ENCODE data around the gene FAM156A. TPM values are rescaled to one million over a fixed set of nuclear protein-coding genes. Genes with fewer than 3 reads are reported as not detected.
"Not testable (repeated sequence)": the region's sequence is repeated elsewhere in the genome, so short reads cannot be mapped to it uniquely, and the experiment has no call there.

Gene FAM156A
- total and polyA plus RNA-seq, 7 donors = 3.4 to 9.9 (median 5.7) TPM

- DNase-seq = no peak
- 72 to 91% (median 85%) methylated on average over 5 of the region's 5 CpGs for WGBS, 3 donors
- Histone ChIP-seq H3K9me3 (no peaks in the 10 kb centered on the region), H3K27ac (no peak overlapping the region), H3K4me3 (no peak overlapping the region), H3K36me3 (ENCODE audit: insufficient read depth in 1 of 2, low read depth in 1 of 2) (no peaks in the 10 kb centered on the region), H3K4me1 (peaks cover 6% of the 10 kb centered on the region), H3K27me3 (ENCODE audit: insufficient read depth in 3 of 3, low read length in 2 of 3) (peaks cover 0 to 6% (median 0%) of the 10 kb centered on the region in 3 donors)
- no peak for TF ChIP-seq CTCF (IDR thresholded peaks at IDR 0.05)
- no peak for ATAC-seq
- intact Hi-C loops (cut with DNase I) = no loop called here
Measured at GRCh38 chrX:52990848-52991247, 32.5 kb upstream of the FAM156A start.

DNA sequence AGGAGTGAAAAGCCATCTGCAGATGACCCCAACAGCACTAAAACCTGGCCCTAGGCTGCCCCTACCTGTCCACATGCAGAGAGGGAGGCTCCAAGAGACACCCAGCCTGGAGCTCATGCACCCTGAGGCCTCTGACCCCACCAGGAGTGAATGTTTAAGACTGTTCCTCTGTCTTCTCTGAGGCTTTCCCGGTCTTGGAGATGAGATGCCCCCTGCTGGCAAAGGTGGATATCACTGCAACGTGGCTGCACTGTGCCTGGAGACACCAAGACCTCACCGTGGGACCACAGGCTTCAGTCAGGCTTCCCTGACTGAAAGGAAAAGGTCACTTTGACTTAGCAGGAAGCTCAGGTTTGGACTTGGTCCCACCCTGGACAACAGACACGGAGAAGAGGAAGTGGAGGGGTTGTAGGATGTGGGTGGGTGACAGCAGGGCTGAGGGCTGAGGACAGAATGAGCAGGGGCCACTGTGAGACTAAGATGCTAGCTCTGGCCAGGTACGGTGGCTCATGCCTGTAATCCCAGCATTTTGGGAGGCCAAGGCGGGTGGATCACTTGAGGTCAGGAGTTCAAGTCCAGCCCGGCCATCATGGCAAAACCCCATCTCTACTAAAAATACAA is 31.8 kb upstream of the FAM156A start:
- intact Hi-C loops (cut with DNase I); H3K36me3 ChIP-seq (ENCODE audit: insufficient read depth in 1 of 2, low read depth in 1 of 2); H3K27ac ChIP-seq; H3K27me3 ChIP-seq (ENCODE audit: insufficient read depth in 3 of 3, low read length in 2 of 3); H3K4me1 ChIP-seq; H3K4me3 ChIP-seq; H3K9me3 ChIP-seq: not testable (repeated sequence)
- peak; percentile 46 to 84 (median 80) for ATAC-seq
- 30 to 33% (median 30%) methylated on average over 7 of the region's 7 CpGs for WGBS, 3 donors
- TF ChIP-seq CTCF (IDR thresholded peaks at IDR 0.05) = peak; percentile 53
- DNase-seq = peak; percentile 51 to 67

- WGBS, 3 donors = 80 to 93% (median 81%) methylated on average over 7 to 14 of the region's 14 CpGs
- H3K27me3 ChIP-seq (ENCODE audit: insufficient read depth in 3 of 3, low read length in 2 of 3) = peaks cover 0 to 8% (median 0%) of the 10 kb centered on the region in 3 donors
- no peak overlapping the region for H3K27ac ChIP-seq
- no peaks in the 10 kb centered on the region for H3K36me3 ChIP-seq (ENCODE audit: insufficient read depth in 1 of 2, low read depth in 1 of 2)
- TF ChIP-seq CTCF (IDR thresholded peaks at IDR 0.05) = no peak
- H3K4me1 ChIP-seq = peaks cover 3% of the 10 kb centered on the region
- DNase-seq = no peak
- intact Hi-C loops (cut with DNase I) = no loop called here
- H3K9me3 ChIP-seq = no peaks in the 10 kb centered on the region
- no peak overlapping the region for H3K4me3 ChIP-seq
- no peak for ATAC-seq
Measured at GRCh38 chrX:52988985-52989917, 30.9 kb upstream of the FAM156A start.

DNA sequence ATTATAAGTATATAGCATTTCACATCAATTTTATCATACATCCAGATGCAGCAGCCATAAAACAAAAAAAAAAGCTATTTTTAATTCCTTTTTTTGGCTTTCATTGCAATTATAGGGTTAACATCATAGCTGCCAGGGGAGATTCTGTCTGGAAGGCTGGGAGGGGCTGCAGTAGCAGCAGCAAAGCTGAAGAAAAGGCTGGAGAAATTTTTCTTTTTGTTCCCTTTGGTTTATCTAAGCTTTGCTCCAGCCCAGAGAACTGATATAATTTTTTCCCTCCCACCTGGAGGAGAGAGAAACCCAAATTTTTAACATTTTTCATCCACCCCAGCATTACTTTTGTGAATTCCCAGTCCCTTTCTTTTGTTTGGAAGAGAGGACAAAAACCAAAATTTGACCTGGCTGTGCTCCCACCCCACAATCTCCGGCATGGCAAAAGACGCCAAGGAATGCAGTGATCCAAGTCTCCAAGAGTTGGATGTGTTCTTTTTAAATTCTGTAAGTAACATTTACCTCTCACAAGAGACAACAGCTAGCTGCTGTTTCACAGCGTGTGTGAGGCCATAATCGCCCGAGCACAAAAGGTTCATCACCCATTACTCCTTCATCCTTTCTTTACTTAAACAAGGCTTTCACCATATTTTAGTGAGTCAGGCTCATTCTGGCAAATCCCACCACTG is 25.1 kb upstream of the FAM156A start:
- Histone ChIP-seq H3K4me3 (no peak overlapping the region), H3K27ac (no peak overlapping the region), H3K27me3 (ENCODE audit: insufficient read depth in 3 of 3, low read length in 2 of 3) (peaks cover 0 to 22% (median 0%) of the 10 kb centered on the region in 3 donors), H3K36me3 (ENCODE audit: insufficient read depth in 1 of 2, low read depth in 1 of 2) (no peaks in the 10 kb centered on the region), H3K9me3 (no peaks in the 10 kb centered on the region), H3K4me1 (peaks cover 7% of the 10 kb centered on the region)
- TF ChIP-seq CTCF (IDR thresholded peaks at IDR 0.05) = no peak
- intact Hi-C loops (cut with DNase I) = no loop called here
- ATAC-seq (no peak), DNase-seq (no peak)
- WGBS, 3 donors = 21 to 45% (median 43%) methylated on average over 5 of the region's 5 CpGs

Data from psoas muscle (tissue), 8 donors.